UCSD-AML1 (cell line): Measurements from ENCODE around the gene SLC52A3.
A peak's percentile ranks its signal among the peaks of the same experiment; 100 is the strongest.

Experiments
- DNase-seq: peaks from one replicate; lab custom pipeline; 2025; ENCODE audit not compliant: unreplicated experiment; lab: John Stamatoyannopoulos, UW

Gene SLC52A3

DNA sequence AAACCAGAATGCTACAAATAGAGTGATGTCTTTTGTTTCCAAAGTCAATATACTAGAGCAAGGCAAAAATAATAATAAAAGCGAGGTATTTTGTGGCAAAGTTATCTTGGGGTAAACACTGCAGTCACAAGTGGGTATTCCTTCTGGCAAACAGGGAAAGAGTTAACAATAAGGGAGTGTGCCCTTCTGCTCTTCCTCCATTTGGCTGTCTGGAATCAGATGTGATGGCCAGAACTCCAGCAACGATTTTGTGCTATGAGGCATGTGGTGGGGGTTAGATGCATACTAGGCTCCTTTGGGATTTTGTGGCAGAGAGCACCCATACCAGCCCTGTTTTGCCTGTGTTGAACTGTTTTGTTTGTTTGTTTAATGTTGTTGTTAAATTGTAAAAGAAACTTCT lies 2.4 kb upstream of the SLC52A3 start:
- DNase-seq, result no peak

GRCh38 chr20:766906-767305 lies 1.4 kb downstream of the SLC52A3 start:
- no peak for DNase-seq

DNA sequence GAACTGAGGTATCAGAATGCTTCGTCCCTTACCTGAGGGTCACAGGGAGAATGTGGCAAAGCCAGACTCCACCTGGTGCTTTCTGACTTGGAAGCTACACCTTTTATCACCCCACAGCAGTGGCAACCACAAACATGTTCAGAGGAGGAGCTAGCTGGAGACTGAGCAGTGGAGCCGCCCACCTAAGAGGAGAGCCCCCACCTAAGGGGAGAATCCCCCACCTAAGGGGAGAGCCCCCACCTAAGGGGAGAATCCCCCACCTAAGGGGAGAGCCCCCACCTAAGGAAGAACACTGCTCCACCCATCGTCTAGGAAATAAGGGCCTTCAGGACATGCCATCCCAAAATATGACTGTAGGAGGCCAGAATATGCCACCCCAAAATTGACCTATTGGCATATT lies 4.0 kb downstream of the SLC52A3 start:
- no peak for DNase-seq

DNA sequence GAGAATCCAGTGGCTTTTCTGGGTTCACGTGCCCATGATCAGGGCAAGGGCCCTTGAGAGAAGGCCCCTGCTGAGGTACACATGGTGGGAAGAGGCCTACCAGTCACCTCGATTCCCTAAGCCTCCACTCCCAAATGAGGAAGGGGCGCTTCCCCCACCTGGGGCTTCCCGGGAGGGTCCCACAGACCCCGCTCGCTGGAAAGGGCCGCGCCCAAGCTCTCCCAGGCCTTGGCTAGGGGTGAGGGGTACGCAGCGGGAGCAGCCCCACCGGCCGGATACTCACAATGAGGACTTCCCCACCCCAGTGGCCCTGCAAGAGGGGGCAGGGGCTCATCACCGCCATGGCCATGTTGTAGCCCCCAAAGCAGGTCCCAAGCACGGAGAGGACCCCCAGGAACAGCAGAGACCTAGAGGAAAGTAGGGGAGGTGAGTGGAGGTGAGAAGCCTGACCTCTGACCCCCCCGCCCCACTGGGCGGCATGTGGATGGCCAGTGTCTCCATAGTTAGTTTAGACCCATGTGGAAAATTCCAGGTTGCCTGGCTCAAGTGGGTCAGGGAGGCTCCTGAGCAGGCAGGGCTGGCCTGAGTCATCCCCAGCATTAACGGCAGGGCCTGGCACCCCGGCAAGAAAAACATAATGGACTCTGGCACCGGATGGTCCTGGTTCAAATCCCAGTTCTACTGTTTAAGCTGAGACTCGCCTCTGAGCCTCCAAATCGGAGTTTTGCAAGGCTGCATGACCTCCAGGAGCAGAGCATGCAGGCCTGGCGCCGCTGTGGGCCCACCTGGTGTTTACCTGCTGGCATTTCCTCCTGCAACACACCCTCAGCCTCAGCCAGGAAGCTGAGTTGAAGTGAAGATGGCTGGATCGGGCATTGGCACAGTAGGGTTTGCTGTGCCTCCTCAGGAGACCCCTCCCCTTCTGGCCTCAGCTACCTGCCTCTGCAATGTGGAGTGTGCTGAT lies 6.6 kb downstream of the SLC52A3 start:
- no peak for DNase-seq

- DNase-seq, result no peak
Measured at GRCh38 chr20:760751-761417, 7.4 kb downstream of the SLC52A3 start.

DNA sequence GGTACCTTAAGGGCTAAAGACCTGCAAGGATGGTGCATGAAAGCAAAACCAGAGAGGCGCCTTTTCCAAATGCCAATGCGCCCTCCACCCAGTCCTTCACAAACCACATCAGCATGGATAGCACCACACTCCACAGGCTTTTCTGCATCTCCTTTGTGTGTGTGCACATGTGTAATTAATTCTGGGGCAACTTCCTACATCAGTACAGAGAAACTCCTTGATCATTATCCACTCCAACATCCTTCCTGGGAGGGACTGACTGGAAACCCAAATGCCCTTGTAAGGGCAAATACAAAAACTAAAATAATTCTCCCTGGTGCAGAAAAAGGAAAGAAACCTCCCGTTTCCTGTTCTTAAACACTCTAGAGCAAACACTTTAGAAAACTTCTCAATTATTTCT lies 10.8 kb downstream of the SLC52A3 start:
- peak; percentile 55 for DNase-seq

DNA sequence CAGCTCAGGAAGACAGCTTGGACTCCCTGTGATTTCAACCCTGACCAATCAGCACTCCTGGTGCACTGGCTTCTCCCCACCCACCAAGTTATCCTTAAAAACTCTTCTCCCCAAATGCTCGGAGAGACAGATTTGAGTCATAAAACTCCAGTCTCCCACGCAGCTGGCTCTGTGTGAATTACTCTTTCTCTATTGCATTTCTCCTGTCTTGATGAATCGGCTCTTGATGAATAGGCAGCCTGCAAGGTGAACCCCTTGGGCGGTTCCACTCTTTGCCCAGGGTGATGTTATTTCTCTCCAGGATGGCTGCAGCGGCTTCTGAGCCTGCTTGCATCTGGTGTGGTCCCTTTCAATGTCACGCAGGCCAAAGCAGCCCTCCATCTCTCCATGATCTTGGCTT lies 12.4 kb downstream of the SLC52A3 start:
- DNase-seq, result no peak

- no peak for DNase-seq
Measured at GRCh38 chr20:754904-755303, 13.4 kb downstream of the SLC52A3 start.

DNA sequence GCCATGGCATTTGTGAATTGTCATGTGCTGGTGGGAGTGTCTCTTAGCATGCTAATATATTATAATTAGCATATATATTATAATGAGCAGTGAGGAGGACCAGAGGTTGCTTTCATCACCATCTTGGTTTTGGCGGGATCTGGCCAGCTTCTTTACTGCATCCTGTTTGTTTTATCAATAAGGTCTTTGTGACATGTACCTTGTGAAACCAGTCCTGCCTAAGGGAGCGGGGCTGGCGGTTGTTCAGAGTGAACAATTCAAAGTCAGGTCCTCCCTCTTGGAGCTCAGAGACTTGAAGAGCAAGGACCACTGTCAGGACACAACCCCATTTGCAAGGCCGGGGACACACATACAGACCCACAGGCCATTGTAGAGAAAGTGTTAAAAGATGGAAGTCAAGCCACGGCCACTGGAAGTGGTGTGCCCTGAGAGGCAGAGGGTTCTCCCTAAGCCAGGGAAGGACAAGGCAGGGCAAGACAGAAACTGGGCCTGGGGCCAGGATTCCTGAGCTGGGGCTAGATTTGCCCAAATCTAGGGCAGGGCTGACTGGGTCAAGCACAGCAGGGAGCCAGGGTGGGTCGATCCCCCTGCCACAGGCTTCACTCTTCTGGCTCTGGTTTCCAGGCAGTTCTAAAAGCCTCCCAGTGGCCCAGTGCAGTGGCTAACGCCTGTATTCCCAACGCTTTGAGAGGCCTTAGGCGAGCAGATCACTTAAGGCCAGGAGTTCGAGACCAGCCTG lies 14.2 kb downstream of the SLC52A3 start:
- no peak for DNase-seq

GRCh38 chr20:753136-753535 lies 15.2 kb downstream of the SLC52A3 start:
- DNase-seq, result no peak

DNA sequence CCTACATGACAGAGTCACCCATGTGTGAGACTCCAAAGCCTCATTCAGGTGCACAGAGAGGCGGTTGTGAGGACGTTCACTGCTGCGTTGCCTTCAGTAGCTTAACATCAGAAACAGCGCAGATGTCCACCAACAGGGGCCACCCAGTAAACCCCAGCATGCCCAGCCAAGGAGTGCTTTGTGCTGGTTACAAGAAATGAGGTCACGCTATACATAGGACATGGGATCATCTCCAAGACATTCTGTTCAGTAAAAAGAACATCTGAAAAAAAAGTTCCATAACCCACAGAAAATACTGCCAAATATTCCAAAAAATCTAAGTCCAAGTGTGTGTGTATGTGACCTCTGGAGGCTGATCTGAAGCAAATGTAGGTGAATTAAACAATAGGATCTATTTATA lies 16.0 kb downstream of the SLC52A3 start:
- DNase-seq, result no peak

DNA sequence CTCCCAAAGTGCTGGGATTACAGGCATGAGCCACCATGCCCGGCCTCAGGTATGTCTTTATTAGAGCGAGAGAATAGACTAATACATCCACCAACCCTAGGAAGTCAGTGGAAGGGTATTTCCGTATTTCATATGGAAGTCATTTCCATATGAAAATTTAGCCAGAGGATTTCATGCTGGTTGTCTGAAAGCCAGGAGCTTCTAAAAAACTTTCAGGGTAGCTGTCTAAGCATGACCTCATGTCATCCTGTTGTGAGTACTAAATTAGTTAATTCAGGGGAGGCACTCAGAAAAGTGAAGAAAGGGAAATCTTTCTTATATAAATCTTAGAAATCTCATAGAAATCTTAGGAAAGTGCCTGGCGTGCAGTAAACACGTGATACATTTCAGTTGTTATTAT lies 16.5 kb downstream of the SLC52A3 start:
- DNase-seq, result no peak

DNA sequence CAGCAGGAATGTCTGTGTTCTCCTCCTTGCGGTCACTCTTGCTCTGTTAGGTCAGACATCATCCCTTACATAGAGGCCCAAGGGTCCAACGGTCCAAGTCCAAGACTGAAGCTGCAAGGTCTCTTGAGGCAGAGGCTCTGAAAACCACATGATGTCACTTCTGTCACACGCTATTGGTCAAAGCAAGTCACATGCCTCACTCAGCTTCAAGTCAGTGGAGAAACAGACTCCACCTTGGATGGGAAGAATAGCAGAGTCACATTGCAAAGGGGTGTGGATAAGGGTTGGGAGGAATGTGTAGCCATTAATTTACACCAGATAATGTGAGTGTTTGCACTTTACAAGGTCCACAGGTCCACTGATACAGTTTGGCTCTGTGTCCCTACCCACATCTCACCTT lies 17.5 kb downstream of the SLC52A3 start:
- DNase-seq, result no peak

DNA sequence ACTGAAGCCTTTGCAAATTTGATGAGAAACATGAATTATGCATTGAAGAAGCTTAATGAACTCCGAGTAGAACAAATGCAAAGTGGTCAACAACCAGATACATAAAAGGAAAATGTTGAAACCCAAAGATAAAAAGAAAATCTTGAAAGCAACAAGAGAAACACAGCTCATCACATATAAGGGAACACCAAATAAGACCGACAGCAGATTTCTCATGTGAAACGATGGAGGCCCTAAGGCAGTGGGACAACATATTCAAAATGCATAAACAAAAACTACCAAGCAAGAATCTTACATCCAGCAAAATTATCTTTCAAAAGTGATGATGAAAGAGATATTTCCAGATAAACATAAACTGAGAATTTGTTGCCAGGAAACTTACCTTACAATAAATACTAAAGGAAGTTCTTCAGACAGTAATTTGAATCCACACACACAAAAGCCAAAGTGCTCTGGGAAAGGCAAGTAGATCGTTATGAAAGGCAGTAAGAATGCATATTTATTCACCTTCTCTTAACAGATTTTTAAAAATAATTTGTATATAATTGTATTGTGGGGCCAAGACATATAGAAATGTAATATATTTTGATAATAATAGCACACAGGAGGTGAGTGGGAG lies 22.5 kb downstream of the SLC52A3 start:
- no peak for DNase-seq

DNA sequence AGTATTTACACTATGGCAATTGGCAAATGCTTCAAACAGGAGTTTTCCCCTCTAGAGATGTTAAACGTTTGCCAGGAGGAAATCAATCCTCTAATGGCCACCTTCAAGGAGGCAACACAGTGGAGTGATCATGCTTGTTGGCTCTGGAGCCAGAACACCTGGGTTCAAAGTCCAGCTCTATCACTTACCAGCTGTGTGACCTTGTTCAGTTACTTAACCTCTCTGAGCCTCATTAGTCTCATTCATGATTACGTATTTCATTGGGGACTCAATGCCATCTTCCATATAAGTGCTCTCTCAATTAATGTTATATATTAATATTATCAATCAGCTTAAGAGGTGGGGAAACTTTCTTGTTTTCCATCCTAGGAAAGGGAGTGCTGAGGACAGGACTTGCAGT lies 26.1 kb downstream of the SLC52A3 start:
- DNase-seq, result no peak

GRCh38 chr20:741620-742019 lies 26.7 kb downstream of the SLC52A3 start:
- DNase-seq, result no peak

GRCh38 chr20:740162-740561 lies 28.1 kb downstream of the SLC52A3 start:
- no peak for DNase-seq

DNA sequence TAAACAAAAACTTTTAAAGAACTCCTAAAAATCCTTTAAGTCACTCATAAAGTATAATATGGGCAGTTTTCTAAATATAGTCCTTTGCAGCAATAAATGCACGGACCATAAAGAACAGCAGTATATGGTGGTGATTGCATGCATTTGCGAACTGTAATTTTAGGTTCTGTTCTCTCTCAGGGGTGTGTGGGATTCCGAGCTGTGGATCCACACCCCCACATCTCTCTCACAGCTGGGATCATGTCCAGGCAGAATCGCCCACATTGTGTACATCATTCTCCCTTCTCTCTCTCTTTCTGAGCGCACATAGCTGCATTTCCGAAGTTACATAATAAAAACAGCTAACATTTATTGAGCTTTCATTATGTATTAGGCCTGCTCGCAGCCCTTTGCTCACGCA lies 28.6 kb downstream of the SLC52A3 start:
- DNase-seq, result no peak

GRCh38 chr20:733861-734260 lies 34.4 kb downstream of the SLC52A3 start:
- DNase-seq, result no peak

DNA sequence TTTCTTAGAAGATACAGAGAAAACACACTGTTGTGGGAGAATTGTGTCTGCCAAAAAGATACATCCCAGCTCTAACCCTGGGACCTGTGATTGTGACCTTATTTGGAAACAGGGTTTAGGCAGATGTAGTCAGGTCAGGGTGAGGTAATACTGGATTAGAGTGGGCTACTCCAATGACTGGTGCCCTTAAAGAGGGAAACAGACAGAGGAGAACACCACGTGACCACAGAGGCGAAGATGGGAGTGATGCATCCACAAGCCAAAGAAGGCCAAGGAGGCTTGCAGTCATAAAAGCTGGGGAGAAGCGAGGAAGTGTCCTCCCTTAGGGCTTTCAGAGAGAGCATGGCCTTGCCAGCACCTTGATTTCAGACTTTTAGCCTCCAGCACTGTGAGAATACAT lies 35.6 kb downstream of the SLC52A3 start:
- no peak for DNase-seq

DNA sequence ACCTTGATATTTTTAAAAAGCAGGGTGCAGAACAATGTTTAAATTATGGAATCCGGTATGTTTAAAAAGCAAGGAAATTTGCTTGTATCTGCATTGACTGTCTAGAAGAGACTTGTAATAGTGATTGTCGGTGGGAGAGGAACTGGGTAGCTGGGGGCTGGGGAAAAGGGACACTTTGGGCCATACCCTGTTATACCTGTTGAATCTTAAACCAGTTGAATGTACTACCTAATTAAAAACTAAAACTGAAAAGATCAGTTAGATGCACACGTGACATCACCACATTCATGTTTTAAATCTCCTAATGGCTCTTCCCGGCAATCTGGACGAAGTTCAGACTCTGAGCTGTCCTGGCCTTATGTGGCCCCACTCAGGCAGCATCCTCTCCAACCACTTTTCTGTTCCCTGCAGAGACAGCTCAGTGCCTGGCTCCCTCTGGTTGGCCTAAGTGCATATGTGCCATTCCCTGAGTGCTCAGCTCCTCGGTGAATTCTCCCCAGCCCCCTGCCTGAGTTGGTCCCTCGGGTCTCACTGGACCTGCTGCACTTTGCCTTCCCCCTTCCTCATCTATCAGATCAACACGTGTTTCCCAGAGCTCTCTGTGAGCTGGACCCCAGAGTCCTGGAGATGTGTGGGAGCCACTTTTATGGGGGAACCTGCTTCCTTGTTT lies 36.3 kb downstream of the SLC52A3 start:
- no peak for DNase-seq
